HG03342 (cell line): ENCODE data around the gene EPAS1.

ENCODE experiments used
- ATAC-seq: cut with Tn5 transposase; IDR thresholded peaks from one replicate; pipeline ENCODE4 v1.9.1; 2021; ENCODE audit warnings: mild to moderate bottlenecking, moderate library complexity; ENCODE audit not compliant: unreplicated experiment

The EPAS1 gene

GRCh38 chr2:46360303-46360702 is 63.1 kb downstream of the EPAS1 start:
- no peak for ATAC-seq

GRCh38 chr2:46361920-46362666 is 64.9 kb downstream of the EPAS1 start:
- no peak for ATAC-seq

- no peak for ATAC-seq
These were observed 65.4 kb downstream of the EPAS1 start for GRCh38 chr2:46362667-46363012.

GRCh38 chr2:46363535-46364170 is 66.4 kb downstream of the EPAS1 start:
- no peak for ATAC-seq

GRCh38 chr2:46364797-46365457 is 67.7 kb downstream of the EPAS1 start:
- ATAC-seq = no peak

- no peak for ATAC-seq
These were observed 68.9 kb downstream of the EPAS1 start for GRCh38 chr2:46365913-46366667.

- ATAC-seq = no peak
These were observed 69.5 kb downstream of the EPAS1 start for GRCh38 chr2:46366668-46367052.

- ATAC-seq = no peak
These were observed 70.1 kb downstream of the EPAS1 start for GRCh38 chr2:46367286-46367685.

GRCh38 chr2:46368401-46368800 is 71.2 kb downstream of the EPAS1 start:
- no peak for ATAC-seq

GRCh38 chr2:46369783-46370182 is 72.6 kb downstream of the EPAS1 start:
- ATAC-seq = no peak

- no peak for ATAC-seq
These were observed 74.6 kb downstream of the EPAS1 start for GRCh38 chr2:46371854-46372253.

GRCh38 chr2:46372475-46372874 is 75.3 kb downstream of the EPAS1 start:
- no peak for ATAC-seq

GRCh38 chr2:46373238-46373637 is 76.0 kb downstream of the EPAS1 start:
- ATAC-seq = no peak

- no peak for ATAC-seq
These were observed 78.4 kb downstream of the EPAS1 start for GRCh38 chr2:46375566-46376125.

- no peak for ATAC-seq
These were observed 79.4 kb downstream of the EPAS1 start for GRCh38 chr2:46376586-46376985.

- ATAC-seq = no peak
These were observed 79.9 kb downstream of the EPAS1 start for GRCh38 chr2:46377101-46377581.

GRCh38 chr2:46377666-46378560 is 80.7 kb downstream of the EPAS1 start:
- ATAC-seq = no peak

- no peak for ATAC-seq
These were observed 81.4 kb downstream of the EPAS1 start for GRCh38 chr2:46378616-46379015.

- ATAC-seq = no peak
These were observed 82.2 kb downstream of the EPAS1 start for GRCh38 chr2:46379213-46380037.
